Measurements from ENCODE around the gene HDLBP. TPM values are rescaled to one million over a fixed set of nuclear protein-coding genes. Genes with fewer than 3 reads are reported as not detected.
"Not testable (repeated sequence)": the region's sequence is repeated elsewhere in the genome, so short reads cannot be mapped to it uniquely, and the experiment has no call there.

HDLBP gene
- total RNA-seq, 1 donor from 2014 or later, result 839 TPM

GRCh38 chr2:241296767-241297166 lies 18.7 kb downstream of the HDLBP start:
- H3K4me3 Mint-ChIP-seq (ENCODE audit: unreplicated experiment), result no peak overlapping the region
- no peak for TF ChIP-seq CTCF (IDR thresholded peaks at IDR 0.05)
- peaks cover 3% of the 10 kb centered on the region for H3K9me3 Mint-ChIP-seq (ENCODE audit: unreplicated experiment)
- peaks cover 13% of the 10 kb centered on the region for H3K36me3 Mint-ChIP-seq (ENCODE audit: unreplicated experiment)
- DNase-seq (ENCODE audit: extremely low spot score, unreplicated experiment), result no peak
- H3K4me1 Mint-ChIP-seq (ENCODE audit: unreplicated experiment), result peaks cover 10% of the 10 kb centered on the region
- no peaks in the 10 kb centered on the region for H3K27me3 Mint-ChIP-seq (ENCODE audit: unreplicated experiment)
- H3K27ac Mint-ChIP-seq (ENCODE audit: unreplicated experiment), result no peak overlapping the region

- no peak for DNase-seq (ENCODE audit: extremely low spot score, unreplicated experiment)
- Mint-ChIP-seq H3K36me3 (ENCODE audit: unreplicated experiment) (peaks cover 13% of the 10 kb centered on the region), H3K9me3 (ENCODE audit: unreplicated experiment) (peaks cover 3% of the 10 kb centered on the region), H3K4me1 (ENCODE audit: unreplicated experiment) (peaks cover 10% of the 10 kb centered on the region), H3K27ac (ENCODE audit: unreplicated experiment) (no peak overlapping the region), H3K4me3 (ENCODE audit: unreplicated experiment) (no peak overlapping the region), H3K27me3 (ENCODE audit: unreplicated experiment) (no peaks in the 10 kb centered on the region)
- TF ChIP-seq CTCF (IDR thresholded peaks at IDR 0.05), result no peak
Measured at GRCh38 chr2:241295326-241296095, 20.0 kb downstream of the HDLBP start.

- not testable (repeated sequence) for DNase-seq (ENCODE audit: extremely low spot score, unreplicated experiment); H3K27me3 Mint-ChIP-seq (ENCODE audit: unreplicated experiment); H3K27ac Mint-ChIP-seq (ENCODE audit: unreplicated experiment); H3K9me3 Mint-ChIP-seq (ENCODE audit: unreplicated experiment); H3K4me3 Mint-ChIP-seq (ENCODE audit: unreplicated experiment); H3K4me1 Mint-ChIP-seq (ENCODE audit: unreplicated experiment)
- peaks cover 16% of the 10 kb centered on the region for H3K36me3 Mint-ChIP-seq (ENCODE audit: unreplicated experiment)
Measured at GRCh38 chr2:241293378-241293797, 22.1 kb downstream of the HDLBP start.

- no peak overlapping the region for H3K27ac Mint-ChIP-seq (ENCODE audit: unreplicated experiment)
Measured at GRCh38 chr2:241291977-241292376, 23.5 kb downstream of the HDLBP start.

GRCh38 chr2:241291153-241291552 lies 24.3 kb downstream of the HDLBP start:
- H3K4me1 Mint-ChIP-seq (ENCODE audit: unreplicated experiment), result peaks cover 3% of the 10 kb centered on the region

More at GRCh38 chr2:241291977-241292376, 23.5 kb downstream of the HDLBP start:
- DNase-seq (ENCODE audit: extremely low spot score, unreplicated experiment), result no peak
- Mint-ChIP-seq H3K4me3 (ENCODE audit: unreplicated experiment) (no peak overlapping the region), H3K36me3 (ENCODE audit: unreplicated experiment) (peaks cover 13% of the 10 kb centered on the region), H3K4me1 (ENCODE audit: unreplicated experiment) (peaks cover 3% of the 10 kb centered on the region), H3K9me3 (ENCODE audit: unreplicated experiment) (peaks cover 3% of the 10 kb centered on the region), H3K27me3 (ENCODE audit: unreplicated experiment) (no peaks in the 10 kb centered on the region)
- TF ChIP-seq CTCF (IDR thresholded peaks at IDR 0.05), result no peak

More at GRCh38 chr2:241291153-241291552, 24.3 kb downstream of the HDLBP start:
- Mint-ChIP-seq H3K27me3 (ENCODE audit: unreplicated experiment) (no peaks in the 10 kb centered on the region), H3K36me3 (ENCODE audit: unreplicated experiment) (peaks cover 7% of the 10 kb centered on the region), H3K9me3 (ENCODE audit: unreplicated experiment) (peaks cover 2% of the 10 kb centered on the region), H3K27ac (ENCODE audit: unreplicated experiment) (no peak overlapping the region), H3K4me3 (ENCODE audit: unreplicated experiment) (no peak overlapping the region)
- no peak for TF ChIP-seq CTCF (IDR thresholded peaks at IDR 0.05)
- no peak for DNase-seq (ENCODE audit: extremely low spot score, unreplicated experiment)

All from osteocyte (in vitro differentiated cells).